H1 (cell line): Measurements from ENCODE around the gene LCN6. TPM values are rescaled to one million over a fixed set of nuclear protein-coding genes. Genes with fewer than 3 reads are reported as not detected.

Experiments
- CTCF ChIA-PET: fragments of 300-600 bp; sonication (Branson Sonifier 250); formaldehyde crosslinking; loops from one replicate; lab custom pipeline; 2021; ENCODE audit not compliant: partially characterized antibody; lab: Charles Lee
- POLR2A ChIA-PET: fragments of 300-600 bp; sonication (Branson Sonifier 250); formaldehyde crosslinking; loops from one replicate; lab custom pipeline; 2021; ENCODE audit warnings: inconsistent platforms; ENCODE audit not compliant: partially characterized antibody; lab: Charles Lee
- DNase-seq, 2 experiments: peaks; one replicate each; pipeline versions ENCODE4 v3.0.0 to v3.0.0-alpha.2; 2010 to 2022; ENCODE audit warnings: low spot score in 2 of 2, low read depth in 1 of 2, mixed read lengths in 1 of 2
- FAIRE-seq: peaks from 2 replicates; lab custom pipeline; 2011; peaks lifted over from hg19 to GRCh38; lab: Jason Lieb, UNC
- H2AFZ ChIP-seq: 2 replicates; pipeline ENCODE4 v1.8.1; 2012; ENCODE audit warnings: low read length, inconsistent platforms
- H2AK5ac ChIP-seq: 2 replicates; pipeline ENCODE4 v1.6.1; 2013; ENCODE audit warnings: low read depth, low read length
- H2BK120ac ChIP-seq: replicated peaks from 2 replicates; pipeline ENCODE3; 2013; ENCODE audit warnings: low read depth, low read length, inconsistent platforms
- H2BK12ac ChIP-seq: 2 replicates; pipeline ENCODE4 v1.6.1; 2013; ENCODE audit warnings: low read depth, low read length
- H2BK15ac ChIP-seq: 2 replicates; pipeline ENCODE4 v1.6.1; 2013; ENCODE audit warnings: low read length
- H2BK20ac ChIP-seq: 2 replicates; pipeline ENCODE4 v1.6.1; 2013; ENCODE audit warnings: low read length
- H2BK5ac ChIP-seq: 2 replicates; pipeline ENCODE4 v1.6.1; 2013; ENCODE audit warnings: low read depth, low read length
- H3K14ac ChIP-seq: 2 replicates; pipeline ENCODE4 v1.6.1; 2013; ENCODE audit warnings: inconsistent platforms; ENCODE audit not compliant: insufficient read length
- H3K18ac ChIP-seq: 2 replicates; pipeline ENCODE4 v1.6.1; 2013; ENCODE audit warnings: low read length; ENCODE audit errors: extremely low read depth
- H3K23ac ChIP-seq: 2 replicates; pipeline ENCODE4 v1.6.1; 2013; ENCODE audit warnings: inconsistent platforms; ENCODE audit not compliant: insufficient read length
- H3K23me2 ChIP-seq: 2 replicates; pipeline ENCODE4 v1.6.1; 2013; ENCODE audit warnings: low read depth, low read length
- H3K27ac ChIP-seq: 2 replicates; pipeline ENCODE4 v1.6.1; 2011; ENCODE audit warnings: low read depth, low read length, inconsistent platforms
- H3K27me3 ChIP-seq, 4 experiments: replicated peaks in 1 of 4; 1 replicate in 1 of 4; 2 replicates in 3 of 4; pipeline versions ENCODE4 v1.6.1 to v1.8.1; 2011 to 2013; ENCODE audit warnings: low read length in 3 of 4, mild to moderate bottlenecking in 3 of 4, inconsistent platforms in 2 of 4, mixed read lengths in 2 of 4, moderate library complexity in 1 of 4; ENCODE audit not compliant: control insufficient read depth in 3 of 4, insufficient read depth in 3 of 4; ENCODE audit errors: extremely low read depth in 1 of 4
- H3K36me3 ChIP-seq, 4 experiments: 2 replicates each; pipeline versions ENCODE4 v1.6.1 to v1.8.1; 2011 to 2013; ENCODE audit warnings: mild to moderate bottlenecking in 4 of 4, low read length in 3 of 4, moderate library complexity in 2 of 4, control low read depth in 1 of 4, inconsistent platforms in 1 of 4; ENCODE audit not compliant: insufficient read depth in 4 of 4, control insufficient read depth in 2 of 4
- H3K4ac ChIP-seq: replicated peaks from 2 replicates; pipeline ENCODE3; 2013; ENCODE audit warnings: low read length, low read depth, mixed read lengths, inconsistent platforms; ENCODE audit not compliant: insufficient read length
- H3K4me1 ChIP-seq, 4 experiments: replicated peaks in 1 of 4; 1 replicate in 1 of 4; 2 replicates in 3 of 4; pipeline versions ENCODE4 v1.6.1 to v1.8.1; 2011 to 2013; ENCODE audit warnings: low read length in 3 of 4, inconsistent platforms in 2 of 4, mixed read lengths in 1 of 4; ENCODE audit not compliant: insufficient read depth in 4 of 4, control insufficient read depth in 3 of 4
- H3K4me2 ChIP-seq, 2 experiments: 2 replicates each; pipeline versions ENCODE4 v1.6.1 to v1.8.1; 2011 to 2013; ENCODE audit warnings: low read depth in 2 of 2, low read length in 2 of 2, control low read depth in 1 of 2, inconsistent platforms in 1 of 2, mild to moderate bottlenecking in 1 of 2; ENCODE audit not compliant: insufficient read depth in 1 of 2
- H3K4me3 ChIP-seq, 4 experiments: fragments of 200-600, 300-600 bp in 1 of 4; sonication (generic), shearing (Covaris generic), sonication (Bioruptor Twin) in 1 of 4; 2 replicates each; pipeline versions ENCODE4 v1.5.1 to v1.8.1; 2011 to 2016; ENCODE audit warnings: low read length in 4 of 4, low read depth in 3 of 4, control low read depth in 2 of 4, inconsistent platforms in 2 of 4, mild to moderate bottlenecking in 2 of 4, mixed read lengths in 1 of 4, moderate library complexity in 1 of 4; ENCODE audit not compliant: insufficient read depth in 2 of 4; ENCODE audit errors: extremely low read depth in 1 of 4
- H3K56ac ChIP-seq: replicated peaks from 2 replicates; pipeline ENCODE3; 2013; ENCODE audit warnings: low read depth, mild to moderate bottlenecking, mixed read lengths, low read length, inconsistent platforms; ENCODE audit not compliant: insufficient read length
- H3K79me1 ChIP-seq: 2 replicates; pipeline ENCODE4 v1.6.1; 2013; ENCODE audit warnings: low read depth, low read length, control low read depth
- H3K79me2 ChIP-seq, 2 experiments: 2 replicates each; pipeline versions ENCODE4 v1.6.1 to v1.8.1; 2012 to 2013; ENCODE audit warnings: low read length in 2 of 2, mild to moderate bottlenecking in 2 of 2, inconsistent platforms in 1 of 2; ENCODE audit not compliant: insufficient read depth in 2 of 2, control insufficient read depth in 1 of 2
- H3K9ac ChIP-seq, 4 experiments: replicated peaks in 1 of 4; 1 replicate in 1 of 4; 2 replicates in 3 of 4; pipeline versions ENCODE4 v1.6.1 to v1.8.1; 2011 to 2013; ENCODE audit warnings: low read depth in 3 of 4, low read length in 3 of 4, control low read depth in 2 of 4, mild to moderate bottlenecking in 2 of 4, moderate library complexity in 2 of 4, inconsistent platforms in 1 of 4; ENCODE audit errors: extremely low read depth in 1 of 4
- H3K9me3 ChIP-seq, 2 experiments: 2 replicates each; pipeline versions ENCODE4 v1.6.1 to v1.8.1; 2012 to 2013; ENCODE audit warnings: mild to moderate bottlenecking in 2 of 2, moderate library complexity in 2 of 2, control low read depth in 1 of 2, inconsistent platforms in 1 of 2, low read depth in 1 of 2, low read length in 1 of 2, mixed read lengths in 1 of 2; ENCODE audit not compliant: insufficient read depth in 2 of 2
- H4K20me1 ChIP-seq, 2 experiments: replicated peaks in 1 of 2; 2 replicates each; pipeline versions ENCODE3 to v1.8.1; 2011 to 2013; ENCODE audit warnings: inconsistent platforms in 2 of 2, low read length in 2 of 2, mild to moderate bottlenecking in 1 of 2; ENCODE audit not compliant: insufficient read depth in 2 of 2, control insufficient read depth in 1 of 2
- H4K5ac ChIP-seq: 2 replicates; pipeline ENCODE4 v1.6.1; 2013; ENCODE audit warnings: low read length, low read depth, mixed read lengths, inconsistent platforms; ENCODE audit not compliant: insufficient read length
- H4K8ac ChIP-seq: 2 replicates; pipeline ENCODE4 v1.8.0; 2013; ENCODE audit warnings: mild to moderate bottlenecking, moderate library complexity, low read length, inconsistent platforms; ENCODE audit not compliant: insufficient read depth; ENCODE audit errors: extremely low read depth
- H4K91ac ChIP-seq: replicated peaks from 2 replicates; pipeline ENCODE3; 2013; ENCODE audit warnings: low read length, mixed read lengths, inconsistent platforms; ENCODE audit not compliant: insufficient read length
- CBX8 ChIP-seq: fragments of 300-800, 300-1000 bp; sonication (generic); IDR thresholded peaks from 2 replicates; pipeline ENCODE4 v1.7.1; 2016; ENCODE audit warnings: low read depth, low read length, borderline replicate concordance
- CREB1 ChIP-seq: IDR thresholded peaks from 2 replicates; pipeline ENCODE4 v1.6.1; 2012; ENCODE audit warnings: inconsistent platforms
- EGR1 ChIP-seq: IDR thresholded peaks from 2 replicates; pipeline ENCODE4 v1.6.1; 2011; ENCODE audit warnings: low read depth, low read length, borderline replicate concordance
- POLR2AphosphoS5 ChIP-seq: IDR thresholded peaks from 2 replicates; pipeline ENCODE4 v1.6.1; 2011; ENCODE audit warnings: low read depth, low read length
- RAD21 ChIP-seq, 2 experiments: IDR thresholded peaks in 1 of 2; conservative IDR thresholded peaks in 1 of 2; 2 replicates each; pipeline ENCODE4 v1.6.1; 2011; ENCODE audit warnings: low read depth in 2 of 2, low read length in 2 of 2, improper control_type of control experiment in 1 of 2, inconsistent platforms in 1 of 2, mild to moderate bottlenecking in 1 of 2, moderate library complexity in 1 of 2
- RBBP5 ChIP-seq: IDR thresholded peaks from 2 replicates; pipeline ENCODE4 v1.7.1; 2012; ENCODE audit warnings: low read depth, mild to moderate bottlenecking, inconsistent platforms, low read length, moderate library complexity, borderline replicate concordance
- SAP30 ChIP-seq: fragments of 300-600 bp; sonication (generic); IDR thresholded peaks from 2 replicates; pipeline ENCODE4 v1.7.1; 2012; ENCODE audit warnings: low read length, moderate library complexity, mild to moderate bottlenecking, inconsistent platforms; ENCODE audit not compliant: insufficient read depth, insufficient replicate concordance
- SIRT6 ChIP-seq: IDR thresholded peaks from one replicate; pipeline ENCODE4 v1.7.1; 2012; ENCODE audit warnings: low read length, inconsistent platforms
- SIX5 ChIP-seq: IDR thresholded peaks from 2 replicates; pipeline ENCODE4 v1.6.1; 2011; ENCODE audit warnings: mild to moderate bottlenecking, low read depth, low read length
- TAF7 ChIP-seq: optimal IDR thresholded peaks from 2 replicates; pipeline ENCODE3; 2011; ENCODE audit warnings: low read depth, mild to moderate bottlenecking, inconsistent platforms, low read length, moderate library complexity, borderline replicate concordance
- WGBS, 2 experiments: shearing (Covaris generic) in 1 of 2; methylation state at CpG; one replicate each; pipeline versions ENCODE4 v1.1.6 to v1.1.7; 2013 to 2015; ENCODE audit warnings: low lambda C conversion rate in 2 of 2, mixed read lengths in 2 of 2, inconsistent platforms in 1 of 2, low coverage in 1 of 2, missing lambda C conversion rate in 1 of 2; ENCODE audit not compliant: insufficient replicate concordance in 2 of 2, insufficient coverage in 1 of 2, insufficient read length in 1 of 2; ENCODE audit errors: extremely low coverage in 1 of 2, missing lambda C conversion rate in 1 of 2; 5-methylcytosine and 5-hydroxymethylcytosine counted together
- polyA plus RNA-seq, 7 experiments: library from polyadenylated mRNA; depleted of rRNA in 3 of 7; stranded (reverse) in 5 of 7; unstranded in 2 of 7; fragments of >200 nt in 5 of 7; fragments of 200-250 nt in 2 of 7; gene quantifications; 1 replicate in 5 of 7; 2 replicates in 1 of 7; 4 replicates in 1 of 7; pipeline versions ENCODE4 v1.2.1 to v1.2.3, GENCODE V29; 2011 to 2013; ENCODE audit warnings: missing spikeins in 2 of 7, mixed read lengths in 2 of 7
- total RNA-seq: library from RNA; stranded (reverse); fragmentation: NEBNext Ultra II Directional; extraction: Animal tissue kit (Norgen Biotek cat#: 25700); gene quantifications from 2 replicates; pipeline ENCODE4 v1.2.1, GENCODE V29; 2021

The LCN6 gene
- total and polyA plus RNA-seq, 2 of the 8 experiments (the other 6 are each of a cell fraction or from before 2014, with no cell fraction given): not detected

- Histone ChIP-seq H4K20me1 (no peaks in the 10 kb centered on the region), H2BK20ac (no peak overlapping the region), H3K56ac (no peak overlapping the region), H3K4me3 (no peak overlapping the region), H3K9ac (no peak overlapping the region), H3K27me3 (no peaks in the 10 kb centered on the region), H2AFZ (no peak overlapping the region), H3K4me1 (peaks cover 0 to 19% (median 9%) of the 10 kb centered on the region in 4 experiments; a peak in 5 of 7 replicates), H3K9me3 (no peaks in the 10 kb centered on the region), H3K23ac (no peak overlapping the region), H3K27ac (no peak overlapping the region), H2BK12ac (peak overlapping the region; percentile 19; the same call in 1 of the 2 replicates), H2AK5ac (no peak overlapping the region), H3K4me2 (no peak overlapping the region), H3K79me1 (no peaks in the 10 kb centered on the region), H3K18ac (no peak overlapping the region), H3K36me3 (no peaks in the 10 kb centered on the region), H3K23me2 (no peaks in the 10 kb centered on the region), H2BK5ac (0 out of 2 replicates have a peak overlapping the region, but pooled peaks have one; percentile 16), H2BK120ac (no peak overlapping the region), H4K91ac (peak overlapping the region; percentile 30), H3K79me2 (no peaks in the 10 kb centered on the region), H4K5ac (no peak overlapping the region), H3K4ac (peak overlapping the region; percentile 53), H3K14ac (no peak overlapping the region), H2BK15ac (peak overlapping the region; percentile 88; the same call in 1 of the 2 replicates), H4K8ac (no peak overlapping the region)
- peak in 1 of 2 experiments; percentile 45 for DNase-seq
- CTCF ChIA-PET: interaction anchor here (2.0 kb wide), 1 partner anchor 212 kb away, joined by 5 read pairs; no protein-coding TSS in a partner anchor
- POLR2A ChIA-PET: interaction anchor here (0.9 to 1.4 kb wide), 2 partner anchors 25 to 27 kb away, joined by 3 to 4 read pairs; no protein-coding TSS in a partner anchor
- 83% methylated on average over 7 of the region's 9 CpGs; no CpG with 5 or more reads in 1 of the 2 experiments for WGBS, 2 experiments
- FAIRE-seq: no peak
- TF ChIP-seq EGR1 (no peak), SAP30 (no peak), CBX8 (no peak), SIX5 (no peak), RAD21 (IDR thresholded peaks at IDR 0.05 in 1 of 2, conservative IDR thresholded peaks at IDR 0.05 in 1 of 2; ENCODE audit: low read depth in 2 of 2, low read length in 2 of 2) (no peak), SIRT6 (no peak), RBBP5 (no peak), CREB1 (no peak), TAF7 (no peak), POLR2AphosphoS5 (no peak)
These were observed 51.8 kb downstream of the LCN6 start for GRCh38 chr9:136696502-136696901.
